Transverse colon (tissue), 4 donors: Measurements from ENCODE around the gene OR2T10. TPM values are rescaled to one million over a fixed set of nuclear protein-coding genes. Genes with fewer than 3 reads are reported as not detected.

Experiments used
- DNase-seq: peaks from one replicate; pipeline ENCODE4 v3.0.0-alpha.2; 2019
- H3K27ac ChIP-seq, 4 donors: fragments of 200-600 bp; sonication (generic); 2 replicates each; pipeline ENCODE4 v1.5.1; 2016 to 2018; ENCODE audit warnings: inconsistent platforms in 4 of 4
- H3K27me3 ChIP-seq: fragments of 200-600 bp; sonication (generic); 2 replicates; pipeline ENCODE4 v1.5.1; 2017; ENCODE audit warnings: inconsistent platforms
- H3K36me3 ChIP-seq, 4 donors: fragments of 200-600 bp; sonication (generic); 2 replicates each; pipeline ENCODE4 v1.5.1; 2017 to 2019; ENCODE audit warnings: inconsistent platforms in 4 of 4
- H3K4me1 ChIP-seq, 4 donors: fragments of 200-600 bp; sonication (generic); 2 replicates each; pipeline ENCODE4 v1.5.1; 2017 to 2020; ENCODE audit warnings: inconsistent platforms in 4 of 4
- H3K4me3 ChIP-seq, 4 donors: fragments of 200-600 bp; sonication (generic); 1 replicate in 1 of 4; 2 replicates in 3 of 4; pipeline versions ENCODE4 v1.5.1 to v1.6.1; 2017 to 2019; ENCODE audit warnings: inconsistent platforms in 4 of 4
- H3K9me3 ChIP-seq, 2 donors: fragments of 200-600 bp; sonication (generic); 2 replicates each; pipeline ENCODE4 v1.5.1; 2017 to 2019; ENCODE audit warnings: inconsistent platforms in 2 of 2
- EP300 ChIP-seq: sonication (generic); formaldehyde crosslinking; IDR thresholded peaks from one replicate; pipeline ENCODE4 v1.6.1; 2017; ENCODE audit warnings: antibody characterized with exemption, low read depth
- POLR2A ChIP-seq: fragments of 450-650 bp; IDR thresholded peaks from one replicate; pipeline ENCODE4 v1.6.1; 2016; ENCODE audit warnings: antibody characterized with exemption, mild to moderate bottlenecking, moderate library complexity
- POLR2AphosphoS5 ChIP-seq, 3 donors: sonication (generic); formaldehyde crosslinking; IDR thresholded peaks; one replicate each; pipeline ENCODE4 v1.6.1; 2016; ENCODE audit warnings: antibody characterized with exemption in 3 of 3
- WGBS, 2 donors: methylation state at CpG; one replicate each; pipeline ENCODE4 v1.1.5; 2018; ENCODE audit warnings: low coverage in 1 of 2; 5-methylcytosine and 5-hydroxymethylcytosine counted together
- in situ Hi-C, 4 donors: fragments of 200-750 bp; cut with MboI; loops; one replicate each; pipeline versions ENCODE4 v1.15.0 to v1.15.1; 2017; ENCODE audit warnings: low sequenced_read_pairs in 3 of 4, low pct_ligation_motif_present in 1 of 4, low pct_unique_long_range_greater_than_20kb in 1 of 4
- intact Hi-C: fragments of 100-400 bp; cut with DNase I; formaldehyde crosslinking; loops from one replicate; pipeline ENCODE4 v1.15.1; 2023; ENCODE audit warnings: low total_unique reads
- total RNA-seq, 4 donors: library from RNA; depleted of rRNA; stranded (reverse); fragments of >200 nt; gene quantifications; one replicate each; pipeline ENCODE4 v1.1.0, GENCODE V29; 2016
- TF ChIP-seq, protein P1 (sequence below), 5 experiments: fragments of 200-600 bp in 3 of 5; fragments of 450-650 bp in 2 of 5; sonication (generic) in 3 of 5; IDR thresholded peaks; 1 replicate in 2 of 5; 2 replicates in 3 of 5; pipeline ENCODE4 v1.5.1; 2016 to 2017; ENCODE audit warnings: antibody characterized with exemption in 5 of 5, inconsistent platforms in 3 of 5, mild to moderate bottlenecking in 2 of 5, moderate library complexity in 1 of 5

Gene OR2T10
- total RNA-seq, 4 donors from 2014 or later: not detected

DNA sequence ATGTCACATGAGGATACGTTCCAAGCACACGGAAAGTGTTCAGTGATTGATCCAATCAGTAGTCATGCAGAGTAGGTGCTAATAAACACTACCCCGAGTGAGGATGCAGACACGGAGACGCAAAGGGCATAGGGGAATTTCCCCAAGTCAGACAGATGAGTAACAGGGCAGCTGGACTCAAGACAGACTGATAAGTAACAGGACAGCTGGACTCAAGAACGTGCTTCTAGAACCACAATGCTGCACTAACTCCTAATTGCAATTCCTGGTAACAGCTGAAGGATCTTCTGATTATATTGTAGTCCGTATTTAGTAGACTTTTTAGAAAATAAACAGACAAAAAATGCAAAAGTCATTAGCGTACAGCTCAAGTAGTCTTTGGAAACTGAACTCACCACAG is 1.9 kb upstream of the OR2T10 start:
- Histone ChIP-seq H3K4me3 (no peak overlapping the region), H3K4me1 (no peaks in the 10 kb centered on the region), H3K27me3 (no peaks in the 10 kb centered on the region), H3K27ac (no peak overlapping the region), H3K36me3 (no peaks in the 10 kb centered on the region), H3K9me3 (no peaks in the 10 kb centered on the region)
- TF ChIP-seq POLR2AphosphoS5 (IDR thresholded peaks at IDR 0.05) (no peak), POLR2A (no peak), EP300 (no peak)
- TF ChIP-seq, protein P1, sequence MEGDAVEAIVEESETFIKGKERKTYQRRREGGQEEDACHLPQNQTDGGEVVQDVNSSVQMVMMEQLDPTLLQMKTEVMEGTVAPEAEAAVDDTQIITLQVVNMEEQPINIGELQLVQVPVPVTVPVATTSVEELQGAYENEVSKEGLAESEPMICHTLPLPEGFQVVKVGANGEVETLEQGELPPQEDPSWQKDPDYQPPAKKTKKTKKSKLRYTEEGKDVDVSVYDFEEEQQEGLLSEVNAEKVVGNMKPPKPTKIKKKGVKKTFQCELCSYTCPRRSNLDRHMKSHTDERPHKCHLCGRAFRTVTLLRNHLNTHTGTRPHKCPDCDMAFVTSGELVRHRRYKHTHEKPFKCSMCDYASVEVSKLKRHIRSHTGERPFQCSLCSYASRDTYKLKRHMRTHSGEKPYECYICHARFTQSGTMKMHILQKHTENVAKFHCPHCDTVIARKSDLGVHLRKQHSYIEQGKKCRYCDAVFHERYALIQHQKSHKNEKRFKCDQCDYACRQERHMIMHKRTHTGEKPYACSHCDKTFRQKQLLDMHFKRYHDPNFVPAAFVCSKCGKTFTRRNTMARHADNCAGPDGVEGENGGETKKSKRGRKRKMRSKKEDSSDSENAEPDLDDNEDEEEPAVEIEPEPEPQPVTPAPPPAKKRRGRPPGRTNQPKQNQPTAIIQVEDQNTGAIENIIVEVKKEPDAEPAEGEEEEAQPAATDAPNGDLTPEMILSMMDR (IDR thresholded peaks at IDR 0.05): no peak
- no peak for DNase-seq
- intact Hi-C loops: no loop called here
- in situ Hi-C loops: no loop called here
- 54 to 76% methylated on average over 3 to 8 of the region's 8 CpGs for WGBS, 2 donors

DNA sequence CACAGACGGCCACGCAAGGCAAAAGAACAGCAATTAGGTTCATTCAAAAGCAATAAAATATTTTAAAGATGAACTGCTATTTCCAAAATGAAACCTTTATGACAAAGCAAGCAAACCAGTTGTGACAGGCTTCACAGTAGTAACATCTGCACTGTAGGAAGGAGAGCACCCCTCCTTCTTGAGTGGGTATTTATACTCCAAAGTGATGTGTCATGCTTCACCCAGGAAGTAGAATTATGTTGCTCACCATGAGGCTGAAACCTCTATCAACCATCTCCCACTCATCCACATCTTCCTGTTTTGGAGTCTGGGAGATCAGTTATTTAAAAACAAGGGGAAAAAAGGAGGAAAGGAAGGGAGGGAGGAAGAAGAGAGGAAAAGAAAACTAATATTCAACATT is 885 bp downstream of the OR2T10 start:
- no peak overlapping the region for H3K27ac ChIP-seq
- in situ Hi-C loops (no loop called here), intact Hi-C loops (no loop called here)
- no peak for DNase-seq
- H3K27me3 ChIP-seq: no peaks in the 10 kb centered on the region
- 53 to 58% methylated on average over 2 of the region's 2 CpGs for WGBS, 2 donors
- TF ChIP-seq POLR2AphosphoS5 (IDR thresholded peaks at IDR 0.05): no peak
- no peak for TF ChIP-seq POLR2A
- TF ChIP-seq, protein P1 (IDR thresholded peaks at IDR 0.05): no peak
- no peak for TF ChIP-seq EP300
- H3K4me3 ChIP-seq: no peak overlapping the region
- no peaks in the 10 kb centered on the region for H3K9me3 ChIP-seq
- no peaks in the 10 kb centered on the region for H3K4me1 ChIP-seq
- no peaks in the 10 kb centered on the region for H3K36me3 ChIP-seq

DNA sequence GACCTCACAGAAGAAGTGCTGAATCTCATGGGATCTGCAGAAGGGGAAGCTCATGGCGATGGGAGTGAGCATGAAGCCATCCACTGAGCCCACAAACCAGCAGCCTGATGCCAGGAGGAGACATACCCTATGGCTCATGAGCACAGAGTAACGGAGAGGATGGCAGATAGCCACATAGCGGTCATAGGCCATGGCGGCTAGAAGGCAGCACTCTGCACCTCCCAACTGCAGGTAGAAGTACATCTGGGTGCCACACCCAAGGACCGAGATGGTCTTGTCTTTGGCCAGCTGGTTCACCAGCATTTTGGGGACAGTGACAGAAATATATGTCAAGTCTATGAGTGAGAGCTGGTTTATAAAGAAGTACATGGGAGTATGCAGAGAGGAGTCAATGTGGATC is 4.3 kb downstream of the OR2T10 start:
- Histone ChIP-seq H3K4me3 (no peak overlapping the region), H3K27me3 (no peaks in the 10 kb centered on the region), H3K36me3 (no peaks in the 10 kb centered on the region), H3K9me3 (no peaks in the 10 kb centered on the region), H3K4me1 (no peaks in the 10 kb centered on the region), H3K27ac (no peak overlapping the region)
- intact Hi-C loops: no loop called here
- TF ChIP-seq POLR2A (no peak), EP300 (no peak), POLR2AphosphoS5 (IDR thresholded peaks at IDR 0.05) (no peak)
- TF ChIP-seq, protein P1 (IDR thresholded peaks at IDR 0.05): no peak
- 83 to 100% methylated on average over 2 to 5 of the region's 5 CpGs for WGBS, 2 donors
- no peak for DNase-seq
- in situ Hi-C loops: no loop called here

DNA sequence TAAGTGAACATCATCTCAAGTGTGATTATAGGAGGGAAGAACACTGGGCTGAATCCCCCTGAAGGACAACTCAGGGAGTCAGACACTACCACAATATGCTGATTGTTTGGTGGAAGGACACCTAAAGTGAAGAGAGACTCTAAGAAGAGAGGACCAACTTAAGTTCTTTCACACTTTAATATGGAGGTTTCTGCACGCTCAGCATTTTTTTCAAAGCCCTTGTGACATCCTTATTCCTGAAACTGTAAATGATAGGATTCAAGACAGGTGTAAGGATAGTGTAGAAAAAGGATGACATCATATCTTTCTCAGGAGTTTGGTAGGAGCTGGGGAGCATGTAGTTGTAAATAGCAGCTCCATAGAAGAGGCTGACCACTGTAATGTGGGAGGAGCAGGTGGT is 4.8 kb downstream of the OR2T10 start:
- Histone ChIP-seq H3K4me3 (no peak overlapping the region), H3K4me1 (no peaks in the 10 kb centered on the region), H3K27ac (no peak overlapping the region), H3K9me3 (no peaks in the 10 kb centered on the region), H3K36me3 (no peaks in the 10 kb centered on the region), H3K27me3 (no peaks in the 10 kb centered on the region)
- 75 to 77% methylated on average over 1 of the region's 1 CpG for WGBS, 2 donors
- intact Hi-C loops (no loop called here), in situ Hi-C loops (no loop called here)
- TF ChIP-seq POLR2AphosphoS5 (IDR thresholded peaks at IDR 0.05) (no peak), EP300 (no peak), POLR2A (no peak)
- TF ChIP-seq, protein P1 (IDR thresholded peaks at IDR 0.05): no peak
- no peak for DNase-seq
